HG02610 (cell line): ENCODE results near the gene OSTN.
A peak's percentile ranks its signal among the peaks of the same experiment; 100 is the strongest.

Source experiments
- ATAC-seq: cut with Tn5 transposase; IDR thresholded peaks from one replicate; pipeline ENCODE4 v1.9.1; 2021; ENCODE audit warnings: mild to moderate bottlenecking, moderate library complexity; ENCODE audit not compliant: unreplicated experiment

The OSTN gene

GRCh38 chr3:191234216-191234615 is 35.2 kb downstream of the OSTN start:
- ATAC-seq = no peak

- peak; percentile 99 for ATAC-seq
These were observed 36.6 kb downstream of the OSTN start for GRCh38 chr3:191235331-191236314.

GRCh38 chr3:191236646-191237045 is 37.6 kb downstream of the OSTN start:
- ATAC-seq = no peak

- no peak for ATAC-seq
These were observed 38.2 kb downstream of the OSTN start for GRCh38 chr3:191237047-191237882.

GRCh38 chr3:191238321-191238817 is 39.3 kb downstream of the OSTN start:
- ATAC-seq = no peak

- no peak for ATAC-seq
These were observed 40.5 kb downstream of the OSTN start for GRCh38 chr3:191239407-191240031.

GRCh38 chr3:191240486-191240885 is 41.4 kb downstream of the OSTN start:
- ATAC-seq = no peak

GRCh38 chr3:191244242-191244867 is 45.3 kb downstream of the OSTN start:
- ATAC-seq = no peak

GRCh38 chr3:191246034-191246433 is 47.0 kb downstream of the OSTN start:
- peak; percentile 55 for ATAC-seq

GRCh38 chr3:191246630-191247029 is 47.6 kb downstream of the OSTN start:
- no peak for ATAC-seq

GRCh38 chr3:191253089-191253799 is 54.2 kb downstream of the OSTN start:
- ATAC-seq = peak; percentile 43

GRCh38 chr3:191254098-191254873 is 55.2 kb downstream of the OSTN start:
- ATAC-seq = no peak

GRCh38 chr3:191255156-191255555 is 56.1 kb downstream of the OSTN start:
- ATAC-seq = no peak

- no peak for ATAC-seq
These were observed 57.4 kb downstream of the OSTN start for GRCh38 chr3:191256405-191256804.

GRCh38 chr3:191257286-191257685 is 58.2 kb downstream of the OSTN start:
- no peak for ATAC-seq

GRCh38 chr3:191259486-191259885 is 60.4 kb downstream of the OSTN start:
- no peak for ATAC-seq

- no peak for ATAC-seq
These were observed 61.6 kb downstream of the OSTN start for GRCh38 chr3:191260431-191261303.

- no peak for ATAC-seq
These were observed 62.2 kb downstream of the OSTN start for GRCh38 chr3:191261304-191261638.
